Hepatocyte (in vitro differentiated cells): Measurements from ENCODE around the gene NIT2. TPM values are rescaled to one million over a fixed set of nuclear protein-coding genes. Genes with fewer than 3 reads are reported as not detected.

Experiments used
- DNase-seq: peaks from one replicate; pipeline ENCODE4 v3.0.0-alpha.2; 2016; ENCODE audit warnings: low spot score
- H2AFZ ChIP-seq: fragments of 200-600 bp; sonication (generic); 2 replicates; pipeline ENCODE4 v1.6.0; 2016; ENCODE audit warnings: antibody characterized with exemption, mild to moderate bottlenecking
- H3K27ac ChIP-seq: fragments of 200-600 bp; sonication (generic); 2 replicates; pipeline ENCODE4 v1.5.1; 2016; ENCODE audit warnings: mild to moderate bottlenecking
- H3K27me3 ChIP-seq: fragments of 200-600 bp; sonication (generic); 2 replicates; pipeline ENCODE4 v1.6.1; 2016
- H3K36me3 ChIP-seq: fragments of 200-600 bp; sonication (generic); replicated peaks from 2 replicates; pipeline ENCODE4 v1.5.1; 2016; ENCODE audit warnings: low read depth; ENCODE audit not compliant: insufficient read depth
- H3K4me1 ChIP-seq: fragments of 200-600 bp; sonication (generic); 2 replicates; pipeline ENCODE4 v1.5.1; 2016; ENCODE audit warnings: mild to moderate bottlenecking, moderate library complexity; ENCODE audit not compliant: insufficient read depth
- H3K4me2 ChIP-seq: fragments of 200-600 bp; sonication (generic); 2 replicates; pipeline ENCODE4 v1.6.0; 2016
- H3K4me3 ChIP-seq: fragments of 200-600 bp; sonication (generic); 2 replicates; pipeline ENCODE4 v1.5.1; 2016; ENCODE audit warnings: mild to moderate bottlenecking
- H3K79me2 ChIP-seq: fragments of 200-600 bp; sonication (generic); 2 replicates; pipeline ENCODE4 v1.6.0; 2017; ENCODE audit warnings: mild to moderate bottlenecking
- H3K9me2 ChIP-seq: fragments of 200-600 bp; sonication (generic); replicated peaks from 2 replicates; pipeline ENCODE4 v1.6.0; 2017; ENCODE audit warnings: mild to moderate bottlenecking; ENCODE audit not compliant: insufficient read depth
- H3K9me3 ChIP-seq: fragments of 200-600 bp; sonication (generic); 2 replicates; pipeline ENCODE4 v1.5.1; 2016; ENCODE audit warnings: low read depth, mild to moderate bottlenecking
- H4K20me1 ChIP-seq: fragments of 200-600 bp; sonication (generic); 2 replicates; pipeline ENCODE4 v1.6.0; 2016; ENCODE audit warnings: mild to moderate bottlenecking; ENCODE audit not compliant: insufficient read depth, poor library complexity, severe bottlenecking
- CTCF ChIP-seq: fragments of 200-600 bp; sonication (generic); IDR thresholded peaks from 2 replicates; pipeline ENCODE4 v1.5.1; 2016; ENCODE audit warnings: antibody characterized with exemption, mild to moderate bottlenecking; ENCODE audit not compliant: poor library complexity
- EZH2 ChIP-seq: fragments of 200-600 bp; sonication (generic); IDR thresholded peaks from 2 replicates; pipeline ENCODE4 v1.6.1; 2016; ENCODE audit warnings: antibody characterized with exemption, mild to moderate bottlenecking, borderline replicate concordance
- EZH2phosphoT487 ChIP-seq: fragments of 200-600 bp; sonication (generic); IDR thresholded peaks from one replicate; pipeline ENCODE4 v1.6.1; 2018; ENCODE audit warnings: antibody characterized with exemption, mild to moderate bottlenecking, low read depth, moderate library complexity; ENCODE audit not compliant: unreplicated experiment, severe bottlenecking
- WGBS: methylation state at CpG from one replicate; pipeline ENCODE4 v1.1.6; 2016; ENCODE audit warnings: low lambda C conversion rate; ENCODE audit errors: missing lambda C conversion rate; 5-methylcytosine and 5-hydroxymethylcytosine counted together
- polyA plus RNA-seq: library from polyadenylated mRNA; unstranded; fragments of >200 nt; fragmentation: Nextera tagmentation; extraction: Ambion mirVana; gene quantifications from 2 replicates; pipeline ENCODE4 v1.2.1, GENCODE V29; 2016
- total RNA-seq: library from RNA; depleted of rRNA; stranded (reverse); fragments of >200 nt; gene quantifications from 2 replicates; pipeline ENCODE4 v1.2.3, GENCODE V29; 2014

NIT2 gene
- total and polyA plus RNA-seq, 2 experiments from 2014 or later, result 45.2 to 96.9 TPM

GRCh38 chr3:100352296-100353231 lies 18.0 kb downstream of the NIT2 start:
- Histone ChIP-seq H3K27me3 (no peaks in the 10 kb centered on the region), H3K4me2 (peak overlapping the region; percentile 38), H3K9me2 (no peaks in the 10 kb centered on the region), H3K36me3 (no peaks in the 10 kb centered on the region), H3K27ac (peak overlapping the region; percentile 71), H3K4me1 (no peaks in the 10 kb centered on the region), H3K4me3 (no peak overlapping the region), H4K20me1 (no peaks in the 10 kb centered on the region), H3K79me2 (no peaks in the 10 kb centered on the region), H2AFZ (no peak overlapping the region), H3K9me3 (no peaks in the 10 kb centered on the region)
- 80% methylated on average over 10 of the region's 10 CpGs for WGBS
- peak; percentile 18 for DNase-seq
- TF ChIP-seq EZH2 (no peak), CTCF (no peak), EZH2phosphoT487 (no peak)

DNA sequence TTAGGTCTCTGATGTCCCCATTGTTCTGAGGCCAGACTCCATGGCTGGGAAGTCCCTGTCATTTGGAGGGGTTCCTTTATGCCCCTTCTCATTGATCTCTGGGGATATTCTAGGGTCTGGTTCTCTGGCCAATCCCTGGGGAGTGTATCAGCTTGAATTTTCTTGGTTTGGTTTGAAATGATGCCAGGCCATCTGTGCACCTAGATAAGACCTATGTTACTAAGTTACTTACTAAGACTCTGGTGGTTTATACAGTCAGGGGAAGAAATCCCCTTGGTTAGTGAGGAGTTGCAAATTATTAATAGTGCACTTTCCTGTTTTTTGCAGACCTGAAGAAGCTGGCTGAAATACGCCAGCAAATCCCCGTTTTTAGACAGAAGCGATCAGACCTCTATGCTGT lies 20.3 kb downstream of the NIT2 start:
- H2AFZ ChIP-seq, result no peak overlapping the region
- H3K4me3 ChIP-seq, result no peak overlapping the region
- H3K4me2 ChIP-seq, result no peak overlapping the region
- WGBS, result 92% methylated on average over 3 of the region's 3 CpGs
- H3K27me3 ChIP-seq, result no peaks in the 10 kb centered on the region
- H3K79me2 ChIP-seq, result no peaks in the 10 kb centered on the region
- H3K27ac ChIP-seq, result no peak overlapping the region
- H4K20me1 ChIP-seq, result no peaks in the 10 kb centered on the region
- H3K36me3 ChIP-seq, result no peaks in the 10 kb centered on the region
- TF ChIP-seq CTCF (no peak), EZH2phosphoT487 (no peak), EZH2 (no peak)
- no peak for DNase-seq
- H3K9me2 ChIP-seq, result no peaks in the 10 kb centered on the region
- H3K4me1 ChIP-seq, result no peaks in the 10 kb centered on the region
- H3K9me3 ChIP-seq, result no peaks in the 10 kb centered on the region

DNA sequence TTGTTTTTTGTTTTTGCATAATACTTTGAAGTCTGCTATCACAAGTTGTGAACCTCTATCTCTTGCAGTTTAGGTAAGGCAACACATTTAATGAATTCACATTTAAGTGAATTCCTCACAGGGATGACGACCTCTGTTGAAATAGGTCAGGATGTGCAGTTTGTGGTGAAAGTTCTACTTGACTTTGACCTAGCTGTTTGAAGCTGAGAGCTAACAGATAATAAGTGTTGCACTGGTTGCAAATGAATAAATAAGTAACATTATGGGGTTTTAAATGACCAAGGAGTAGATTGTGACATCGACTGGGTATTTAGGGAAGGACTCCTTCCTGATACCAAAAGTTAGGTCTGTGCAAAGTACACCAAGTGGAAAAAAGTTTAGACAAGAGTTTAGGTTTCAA lies 23.9 kb downstream of the NIT2 start:
- TF ChIP-seq EZH2phosphoT487, result no peak
- TF ChIP-seq EZH2, result no peak
- TF ChIP-seq CTCF, result no peak
- no peak overlapping the region for H2AFZ ChIP-seq
- no peak for DNase-seq
- no peaks in the 10 kb centered on the region for H3K36me3 ChIP-seq
- no peaks in the 10 kb centered on the region for H4K20me1 ChIP-seq
- no peak overlapping the region for H3K4me3 ChIP-seq
- H3K4me1 ChIP-seq, result no peaks in the 10 kb centered on the region
- no peaks in the 10 kb centered on the region for H3K9me2 ChIP-seq
- no peaks in the 10 kb centered on the region for H3K9me3 ChIP-seq
- no peaks in the 10 kb centered on the region for H3K27me3 ChIP-seq
- 86% methylated on average over 2 of the region's 2 CpGs for WGBS
- peak overlapping the region; percentile 8 for H3K27ac ChIP-seq
- no peak overlapping the region for H3K4me2 ChIP-seq
- H3K79me2 ChIP-seq, result no peaks in the 10 kb centered on the region
